Activated CD4-positive, alpha-beta T cell treated with anti-CD3 and anti-CD28 coated beads, Interleukin-2, amount 50 U/mL, for 24 hours (primary cell): ENCODE data around the gene NAA30.
"Not testable (repeated sequence)": the region's sequence is repeated elsewhere in the genome, so short reads cannot be mapped to it uniquely, and the experiment has no call there.

Experiments
- DNase-seq, 2 donors: peaks; one replicate each; pipeline ENCODE4 v3.0.0-alpha.2; 2020; ENCODE audit warnings: low read depth in 1 of 2, low spot score in 1 of 2

The NAA30 gene

GRCh38 chr14:57390037-57390805 is at the start of gene NAA30:
Gene NAA30, plus strand, starts transcription at chr14:57390586. Its CDS starts 372 bp downstream, at chr14:57390958.
- peak; percentile 75 to 91 for DNase-seq

DNA sequence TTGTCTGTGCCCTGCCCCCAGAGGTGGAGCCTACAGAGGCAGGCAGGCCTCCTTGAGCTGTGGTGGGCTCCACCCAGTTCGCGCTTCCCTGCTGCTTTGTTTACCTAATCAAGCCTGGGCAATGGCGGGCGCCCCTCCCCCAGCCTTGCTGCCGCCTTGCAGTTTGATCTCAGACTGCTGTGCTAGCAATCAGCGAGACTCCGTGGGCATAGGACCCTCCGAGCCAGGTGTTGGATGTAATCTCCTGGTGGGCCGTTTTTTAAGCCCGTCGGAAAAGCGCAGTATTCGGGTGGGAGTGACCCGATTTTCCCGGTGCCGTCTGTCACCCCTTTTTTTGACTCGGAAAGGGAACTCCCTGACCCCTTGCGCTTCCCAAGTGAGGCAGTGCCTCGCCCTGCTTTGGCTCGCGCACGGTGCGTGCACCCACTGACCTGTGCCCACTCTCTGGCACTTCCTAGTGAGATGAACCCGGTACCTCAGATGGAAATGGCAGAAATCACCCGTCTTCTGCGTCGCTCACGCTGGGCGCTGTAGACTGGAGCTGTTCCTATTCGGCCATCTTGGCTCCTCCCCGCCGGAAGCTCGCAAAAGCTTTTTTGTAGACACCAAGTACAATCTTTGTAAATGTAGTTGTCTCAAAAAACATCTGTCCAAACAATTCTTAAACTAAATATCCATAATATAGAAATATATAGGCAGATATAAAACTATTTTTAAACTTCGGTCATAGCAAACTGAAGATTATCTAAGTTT is 46.7 kb upstream of the NAA30 start:
- DNase-seq = not testable (repeated sequence)

DNA sequence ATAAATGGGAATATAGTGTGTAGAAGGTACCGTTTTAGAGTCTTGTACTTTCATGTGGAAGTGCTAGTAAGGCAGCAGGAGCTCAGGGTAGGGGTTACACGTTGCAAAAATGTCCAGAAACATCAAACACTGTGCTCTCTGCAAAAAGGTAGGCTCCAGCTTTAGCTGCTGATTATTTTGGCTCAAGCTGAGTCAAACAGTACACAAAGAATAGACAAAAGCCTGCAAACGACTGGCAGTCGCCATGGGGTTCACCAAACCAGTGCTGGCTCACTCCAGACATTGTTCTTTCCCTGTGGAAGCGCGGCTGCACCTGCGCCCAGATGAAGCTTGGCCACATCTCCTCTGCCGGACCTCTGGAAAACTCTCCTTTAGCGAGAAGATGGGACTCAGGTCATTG is 45.3 kb upstream of the NAA30 start:
- no peak for DNase-seq

GRCh38 chr14:57346741-57347140 is 43.6 kb upstream of the NAA30 start:
- no peak for DNase-seq

DNA sequence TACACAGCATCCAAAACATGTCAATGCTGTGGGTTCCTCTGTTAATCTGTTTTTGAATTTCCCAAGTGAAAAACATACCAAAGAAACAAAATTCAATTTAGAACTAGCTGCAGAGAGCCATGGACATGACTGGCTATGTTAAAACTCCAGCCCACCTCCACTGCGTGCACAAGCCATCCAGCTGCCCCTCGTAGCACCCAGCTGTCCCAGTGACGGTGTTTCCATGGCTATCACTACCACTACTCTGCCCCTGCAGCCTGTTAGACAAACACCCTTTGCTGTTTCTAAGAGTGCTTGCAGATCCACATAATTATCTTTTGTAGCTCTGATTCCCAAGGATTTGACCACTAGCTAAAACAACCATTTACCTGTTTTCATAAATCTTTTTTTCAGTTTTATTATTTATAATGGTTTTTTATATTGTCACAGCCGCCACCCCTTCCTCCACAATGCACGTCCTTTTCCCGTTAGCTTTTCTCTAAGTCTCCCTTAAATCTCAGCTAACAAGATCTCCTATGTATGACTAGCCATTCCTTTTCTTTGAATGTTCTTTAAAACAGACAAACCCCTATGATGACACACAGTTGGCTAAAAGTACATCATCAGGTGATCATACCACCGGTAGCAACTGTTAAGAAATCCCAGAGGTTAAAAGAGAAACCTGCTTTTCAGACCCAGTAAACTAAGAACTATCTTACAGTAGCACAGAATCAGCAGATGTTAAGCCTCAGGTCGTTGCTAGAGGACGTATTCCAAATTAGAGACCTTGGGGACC is 37.8 kb upstream of the NAA30 start:
- DNase-seq = no peak

- no peak for DNase-seq
Observed at GRCh38 chr14:57355081-57355800, 35.1 kb upstream of the NAA30 start.

DNA sequence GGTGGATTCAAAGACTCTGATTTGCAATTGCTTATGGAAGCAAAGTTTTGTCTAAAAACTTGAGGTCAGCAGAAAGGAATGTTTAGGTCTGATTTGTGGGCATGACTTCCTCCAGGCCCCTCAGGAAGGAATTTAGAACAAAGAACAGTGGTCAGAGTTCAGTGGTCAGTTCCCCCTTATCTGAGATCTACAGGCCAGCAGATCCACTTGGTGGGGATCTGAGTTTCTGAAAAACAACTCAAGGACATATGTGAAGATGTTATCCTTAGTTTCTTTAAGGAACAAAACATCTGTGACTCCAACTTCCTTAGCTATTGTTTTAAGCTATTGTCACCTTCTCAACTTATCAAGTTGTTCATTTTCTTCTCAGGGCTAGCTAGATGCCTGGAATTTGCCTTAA is 28.0 kb upstream of the NAA30 start:
- DNase-seq = no peak

- no peak for DNase-seq
Observed at GRCh38 chr14:57364659-57365450, 25.5 kb upstream of the NAA30 start.

DNA sequence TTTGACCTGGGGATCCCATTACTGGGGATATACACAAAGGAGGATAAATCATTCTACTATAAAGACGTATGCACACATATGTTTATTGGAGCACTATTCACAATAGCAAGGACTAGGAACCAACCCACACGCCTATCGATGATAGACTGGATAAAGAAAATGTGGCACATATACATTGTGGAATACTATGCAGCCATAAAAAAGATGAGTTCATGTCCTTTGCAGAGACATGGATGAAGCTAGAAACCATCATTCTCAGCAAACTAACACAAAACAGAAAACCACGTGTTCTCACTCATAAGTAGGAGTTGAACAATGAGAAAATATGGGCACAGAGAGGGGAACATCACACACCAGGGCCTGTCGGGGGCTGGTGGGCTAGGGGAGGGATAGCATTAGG is 20.2 kb upstream of the NAA30 start:
- not testable (repeated sequence) for DNase-seq

- DNase-seq = no peak
Observed at GRCh38 chr14:57371013-57371412, 19.4 kb upstream of the NAA30 start.

GRCh38 chr14:57375156-57375555 is 15.2 kb upstream of the NAA30 start:
- DNase-seq = no peak

GRCh38 chr14:57378661-57379060 is 11.7 kb upstream of the NAA30 start:
- no peak for DNase-seq

GRCh38 chr14:57380935-57381334 is 9.5 kb upstream of the NAA30 start:
- DNase-seq = no peak

- no peak for DNase-seq
Observed at GRCh38 chr14:57382283-57382682, 8.1 kb upstream of the NAA30 start.

DNA sequence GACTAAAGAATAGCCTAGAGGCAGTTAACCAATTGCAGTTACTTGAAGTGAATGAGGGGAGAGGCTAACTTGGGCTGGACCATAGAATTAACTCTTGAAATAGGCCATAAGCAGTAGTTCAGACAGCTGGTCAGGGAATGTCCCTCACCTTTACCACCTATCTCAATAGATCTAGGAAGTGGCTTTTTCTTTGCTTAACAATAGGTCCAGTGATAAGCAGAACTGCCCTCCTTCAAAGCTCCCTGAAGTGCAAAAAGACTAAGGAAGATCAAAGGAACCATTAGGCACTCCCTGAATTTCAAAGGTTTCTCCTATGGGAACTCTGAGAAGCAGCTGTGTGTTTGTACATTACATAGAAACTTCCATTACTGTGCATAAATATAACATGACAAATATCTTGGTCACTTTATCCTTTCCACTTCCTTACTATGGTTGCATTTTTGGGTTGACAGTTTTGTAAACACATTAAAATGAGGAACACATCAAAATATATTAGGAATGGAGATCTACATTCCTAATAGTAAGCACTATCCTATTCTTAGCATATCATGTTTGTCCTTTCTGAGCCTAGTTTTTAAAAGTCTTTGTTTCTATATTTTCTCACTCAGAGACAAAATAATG is 7.2 kb upstream of the NAA30 start:
- no peak for DNase-seq

DNA sequence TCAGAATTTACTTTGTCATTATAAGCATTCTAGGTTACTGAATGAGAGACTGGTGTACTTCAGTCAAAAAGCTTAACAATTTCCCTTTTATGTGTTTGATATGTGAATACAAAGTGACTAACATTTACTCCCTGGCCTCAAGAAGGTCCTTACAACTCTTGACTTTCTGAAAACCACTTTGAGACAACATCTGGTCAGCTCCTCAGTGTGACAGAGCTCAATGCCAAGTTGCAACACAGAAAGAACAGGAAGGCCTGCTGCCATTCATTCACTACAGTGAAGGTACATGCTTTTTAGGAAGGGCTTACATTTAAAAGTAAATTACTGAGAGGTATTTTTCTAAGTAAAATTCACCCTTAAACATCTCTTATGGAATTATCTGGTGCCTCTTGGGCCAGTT is 2.3 kb upstream of the NAA30 start:
- DNase-seq = no peak

DNA sequence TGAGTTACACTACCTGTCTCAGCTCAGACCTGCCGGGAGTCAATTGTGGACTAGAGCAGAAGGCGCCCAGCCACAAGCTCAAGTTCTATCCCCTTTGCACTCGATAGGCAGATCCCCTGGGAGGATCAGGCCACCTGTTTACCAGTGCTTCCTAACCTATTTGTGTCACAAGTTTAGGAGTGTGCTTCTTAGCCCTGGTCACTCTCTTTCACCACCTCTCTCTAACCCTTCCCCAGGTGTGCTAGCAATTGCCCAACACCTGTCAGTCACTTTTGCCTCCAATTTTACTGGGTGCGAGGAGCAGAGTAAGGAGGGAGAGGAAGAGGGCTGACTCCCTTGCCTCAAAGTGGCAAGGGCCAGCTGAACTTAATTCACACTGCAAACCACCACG is 745 bp upstream of the NAA30 start:
- no peak for DNase-seq

DNA sequence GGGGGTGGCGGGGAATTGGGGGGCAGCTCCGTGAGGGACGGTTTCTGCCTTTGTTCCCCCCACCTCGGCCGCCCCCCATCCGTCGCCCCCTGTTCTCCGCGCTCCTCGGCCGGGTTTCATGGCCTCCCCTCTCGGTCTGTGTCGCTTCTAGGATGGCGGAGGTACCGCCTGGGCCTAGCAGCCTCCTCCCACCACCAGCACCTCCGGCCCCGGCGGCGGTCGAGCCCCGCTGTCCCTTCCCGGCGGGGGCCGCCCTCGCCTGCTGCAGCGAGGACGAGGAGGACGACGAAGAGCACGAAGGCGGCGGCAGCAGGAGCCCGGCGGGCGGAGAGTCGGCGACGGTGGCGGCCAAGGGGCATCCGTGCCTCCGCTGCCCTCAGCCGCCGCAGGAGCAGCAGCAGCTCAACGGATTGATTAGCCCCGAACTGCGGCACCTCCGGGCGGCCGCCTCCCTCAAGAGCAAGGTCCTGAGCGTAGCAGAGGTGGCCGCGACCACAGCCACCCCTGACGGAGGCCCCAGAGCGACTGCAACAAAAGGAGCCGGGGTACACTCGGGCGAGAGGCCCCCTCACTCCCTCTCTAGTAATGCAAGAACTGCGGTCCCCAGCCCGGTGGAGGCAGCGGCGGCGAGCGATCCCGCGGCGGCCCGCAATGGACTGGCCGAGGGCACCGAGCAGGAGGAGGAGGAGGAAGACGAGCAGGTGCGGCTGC is 575 bp downstream of the NAA30 start:
- DNase-seq = peak in 1 of 2 donors; percentile 3

- no peak for DNase-seq
Observed at GRCh38 chr14:57391517-57392195, 1.3 kb downstream of the NAA30 start.
